NK-92 (cell line): ENCODE results near the gene SNRPA.
"Not testable (repeated sequence)": the region's sequence is repeated elsewhere in the genome, so short reads cannot be mapped to it uniquely, and the experiment has no call there.

ENCODE experiments used
- DNase-seq: peaks from one replicate; lab custom pipeline; 2025; ENCODE audit not compliant: unreplicated experiment; lab: John Stamatoyannopoulos, UW

Gene SNRPA

DNA sequence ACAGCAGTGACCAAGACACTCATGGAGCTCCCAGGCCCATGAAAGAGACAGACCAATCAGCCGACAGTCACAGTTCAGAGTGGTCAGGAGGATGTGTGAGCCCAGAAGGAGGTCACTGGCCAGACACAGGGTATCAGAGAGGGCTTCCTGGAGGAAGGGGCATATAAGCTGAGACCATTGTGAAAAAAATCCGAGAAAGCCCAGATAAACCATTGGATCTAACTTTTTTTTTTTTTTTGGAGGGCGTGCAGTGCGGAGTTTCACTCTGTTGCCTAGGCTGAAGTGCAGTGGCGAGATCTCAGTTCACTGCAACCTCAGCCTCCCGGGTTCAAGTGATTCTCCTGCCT, 29.9 kb upstream of the SNRPA start:
- no peak for DNase-seq

DNA sequence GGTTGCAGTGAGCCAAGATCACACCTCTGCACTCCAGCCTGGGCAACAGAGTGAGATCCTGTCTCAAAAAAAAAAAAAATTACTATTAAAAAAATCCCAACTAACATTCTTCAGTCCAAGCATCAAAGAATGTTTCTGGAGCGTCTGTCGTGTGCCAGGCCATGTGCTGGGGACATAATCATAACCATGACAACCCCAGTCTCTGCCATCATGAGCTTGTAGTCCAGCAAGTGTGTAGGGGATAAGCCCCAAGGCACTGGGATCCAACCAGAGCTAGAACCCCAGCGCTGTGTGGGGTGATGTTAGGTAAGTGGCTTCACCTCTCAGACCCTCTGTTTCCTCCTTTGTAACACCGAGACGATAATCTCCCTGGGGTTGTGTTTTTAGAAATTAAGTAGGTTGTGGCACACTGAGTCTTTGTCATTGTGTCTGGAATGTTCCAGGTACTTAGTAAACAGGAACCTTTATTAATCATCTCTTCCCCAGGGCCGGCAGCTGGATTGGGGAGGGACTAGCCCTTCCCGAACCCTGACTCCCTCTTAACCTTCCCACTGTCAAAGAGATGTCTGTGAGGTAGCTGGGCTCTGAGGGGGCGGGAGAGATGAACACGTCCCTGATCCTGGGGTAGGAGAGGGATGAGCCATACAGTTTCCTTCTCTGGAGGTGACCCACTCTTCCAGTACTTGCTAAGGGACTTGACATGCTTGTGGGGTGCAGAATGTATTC, 28.9 kb upstream of the SNRPA start:
- no peak for DNase-seq

DNA sequence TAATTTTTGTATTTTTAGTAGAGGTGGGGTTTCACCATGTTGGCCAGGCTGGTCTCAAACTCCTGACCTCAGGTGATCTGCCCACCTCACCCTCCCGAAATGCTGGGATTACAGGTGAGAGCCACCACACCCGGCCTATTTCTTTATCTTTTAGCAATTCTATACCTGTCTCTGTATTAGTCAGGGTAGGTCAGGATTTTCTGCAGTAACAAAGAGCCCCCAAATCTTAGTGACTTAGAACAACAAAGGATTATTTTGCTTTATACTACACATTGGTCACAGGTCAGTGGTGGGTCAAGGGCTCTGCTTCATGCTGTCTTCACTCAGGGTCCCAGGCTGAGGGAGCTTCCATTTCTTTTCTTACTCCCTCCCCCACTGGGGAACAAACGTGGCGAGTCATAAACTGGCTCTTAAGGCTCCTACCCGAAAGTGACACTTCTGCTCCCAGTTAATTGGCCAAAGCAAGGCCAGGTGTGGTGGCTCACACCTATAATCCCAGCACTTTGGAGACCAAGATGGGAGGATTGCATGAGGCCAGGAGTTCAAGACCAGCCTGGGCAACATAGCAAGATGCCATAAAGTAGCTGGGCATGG, 27.2 kb upstream of the SNRPA start:
- no peak for DNase-seq

DNA sequence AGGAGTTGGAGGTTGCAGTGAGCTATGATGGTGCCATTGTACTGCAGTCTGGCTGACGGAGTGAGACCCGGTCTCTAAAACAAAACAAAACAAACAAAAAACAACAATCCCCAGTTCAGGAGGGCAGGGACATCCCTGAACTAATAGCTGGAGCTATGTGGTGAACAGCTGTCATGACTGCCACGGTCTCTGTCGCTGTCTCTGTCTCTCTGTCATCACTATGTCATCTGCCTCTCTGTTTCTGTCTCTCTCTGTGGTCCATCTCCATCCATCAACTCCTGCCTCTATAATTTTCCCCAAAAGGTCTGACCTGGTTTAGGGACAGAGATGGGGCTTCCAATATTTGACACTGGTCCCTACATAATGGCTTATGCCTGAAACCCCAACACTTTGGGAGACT, 26.7 kb upstream of the SNRPA start:
- no peak for DNase-seq

DNA sequence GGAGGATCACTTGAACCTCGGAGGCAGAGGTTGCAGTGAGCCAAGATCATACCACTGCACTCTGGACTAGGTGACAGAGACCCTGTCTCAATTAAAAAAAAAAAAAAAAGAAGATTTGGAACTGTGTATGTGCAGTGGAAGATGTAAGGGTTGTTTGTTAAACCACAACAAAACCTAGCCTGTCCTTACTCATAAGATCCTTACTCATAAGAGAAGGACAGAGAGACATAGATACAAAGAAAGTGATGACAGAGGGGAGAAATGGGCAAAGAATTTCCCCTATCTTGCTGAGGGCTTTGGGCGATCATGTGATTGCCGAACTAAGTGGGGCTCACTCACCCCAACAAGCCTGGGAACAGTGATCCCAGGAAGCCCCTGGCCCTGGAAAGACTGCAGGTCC, 26.1 kb upstream of the SNRPA start:
- DNase-seq: no peak

DNA sequence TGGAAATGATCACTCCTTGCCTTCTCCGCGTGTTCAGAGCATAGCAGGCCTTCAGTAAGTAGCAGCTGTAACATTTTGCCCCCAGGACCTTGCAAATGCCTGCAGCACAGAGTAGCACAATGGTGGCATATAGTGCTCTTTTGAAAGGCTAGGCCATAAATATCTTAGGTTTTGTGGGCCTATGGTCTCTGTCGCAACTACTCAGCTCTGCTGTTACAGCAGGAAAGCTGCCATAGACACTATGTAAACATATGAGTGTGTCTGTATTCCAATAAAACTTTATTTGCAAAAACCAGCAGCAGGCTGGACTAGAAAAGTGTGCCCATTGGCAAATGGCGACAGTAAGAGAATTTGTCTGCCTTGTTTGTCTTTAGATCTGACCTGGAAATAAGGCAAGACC, 24.7 kb upstream of the SNRPA start:
- DNase-seq: no peak

DNA sequence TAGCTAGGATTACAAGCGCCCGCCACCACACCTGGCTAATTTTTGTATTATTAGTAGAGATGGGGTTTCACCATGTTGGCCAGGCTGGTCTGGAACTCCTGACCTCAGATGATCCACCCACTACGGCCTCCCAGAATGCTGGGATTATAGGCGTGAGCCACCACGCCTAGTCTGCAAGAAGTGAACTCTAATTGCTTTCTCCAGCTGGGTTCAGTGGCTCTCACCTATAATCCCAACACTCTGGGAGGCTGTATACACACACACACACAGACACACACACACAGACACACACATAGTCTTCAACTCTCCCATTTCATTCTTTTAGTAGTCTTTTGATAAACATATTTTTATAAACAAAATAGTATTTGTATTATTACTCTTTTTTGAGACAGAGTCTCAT, 20.9 kb upstream of the SNRPA start:
- DNase-seq: not testable (repeated sequence)

DNA sequence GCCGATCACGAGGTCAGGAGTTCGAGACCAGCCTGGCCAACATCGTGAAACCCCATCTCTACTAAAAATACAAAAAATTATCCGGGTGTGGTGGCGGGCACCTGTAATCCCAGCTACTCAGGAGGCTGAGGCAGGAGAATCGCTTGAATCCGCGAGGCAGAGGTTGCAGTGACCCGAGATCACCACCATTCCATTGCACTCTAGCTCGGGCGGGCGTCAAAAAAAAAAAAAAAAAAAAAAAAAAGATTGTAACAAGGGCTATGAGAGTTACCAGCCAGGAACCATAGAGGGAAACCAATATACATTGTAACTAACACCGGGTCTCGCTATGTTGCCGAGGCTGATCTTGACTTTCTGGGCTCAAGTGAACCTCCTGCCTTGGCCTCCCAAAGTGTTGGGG, 18.7 kb upstream of the SNRPA start:
- not testable (repeated sequence) for DNase-seq

DNA sequence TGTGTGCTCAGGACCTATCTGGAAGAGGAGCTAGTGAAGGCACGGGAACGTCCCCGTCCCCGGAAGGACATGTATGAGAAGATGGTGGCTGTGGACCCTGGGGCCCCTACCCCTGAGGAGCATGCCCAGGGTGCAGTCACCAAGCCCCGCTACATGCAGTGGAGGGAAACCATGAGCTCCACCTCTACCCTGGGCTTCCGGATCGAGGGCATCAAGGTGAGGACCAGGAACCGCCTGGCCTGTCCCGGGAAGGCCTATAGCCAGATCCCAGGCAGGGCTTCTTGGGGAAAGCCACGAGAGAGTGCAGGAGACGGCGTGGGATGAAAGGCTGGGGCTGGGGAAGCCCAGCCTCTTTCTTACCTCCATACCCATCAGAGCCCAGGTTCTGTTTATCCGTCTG, 17.9 kb upstream of the SNRPA start:
- DNase-seq: no peak

DNA sequence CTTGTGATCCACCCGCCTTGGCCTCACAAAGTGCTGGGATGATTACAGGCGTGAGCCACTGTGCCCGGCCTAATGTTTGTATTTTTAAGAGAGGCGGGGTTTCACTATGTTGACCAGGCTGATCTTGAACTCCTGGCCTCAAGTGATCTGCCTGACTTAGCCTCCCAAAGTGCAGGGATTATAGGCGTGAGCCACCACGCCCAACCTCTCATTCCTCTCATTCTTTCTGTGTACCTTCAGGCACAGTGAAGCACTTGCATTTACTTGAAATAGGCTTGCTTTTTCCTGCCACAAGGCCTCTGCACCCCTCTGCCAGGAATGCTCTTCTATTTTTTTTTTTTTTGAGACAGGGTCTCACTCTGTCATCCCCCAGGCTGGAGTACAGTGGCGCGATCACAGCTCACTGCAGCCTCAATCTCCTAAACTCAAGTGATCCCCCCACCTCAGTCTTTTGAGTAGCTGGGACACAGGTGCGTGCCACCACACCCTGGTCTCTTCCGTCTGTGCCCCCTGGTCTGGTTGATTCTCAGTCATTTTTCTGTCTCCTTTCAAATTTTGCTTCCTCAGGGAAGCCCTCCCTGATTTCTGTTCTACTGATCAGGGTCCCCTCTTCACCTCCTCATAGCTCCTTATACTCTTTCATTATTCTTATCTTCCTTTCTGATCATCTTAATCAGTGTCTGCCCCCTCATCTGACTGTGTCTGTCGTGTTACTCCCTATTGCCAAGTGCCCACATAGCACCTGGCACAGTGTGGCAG, 15.8 kb upstream of the SNRPA start:
- no peak for DNase-seq

DNA sequence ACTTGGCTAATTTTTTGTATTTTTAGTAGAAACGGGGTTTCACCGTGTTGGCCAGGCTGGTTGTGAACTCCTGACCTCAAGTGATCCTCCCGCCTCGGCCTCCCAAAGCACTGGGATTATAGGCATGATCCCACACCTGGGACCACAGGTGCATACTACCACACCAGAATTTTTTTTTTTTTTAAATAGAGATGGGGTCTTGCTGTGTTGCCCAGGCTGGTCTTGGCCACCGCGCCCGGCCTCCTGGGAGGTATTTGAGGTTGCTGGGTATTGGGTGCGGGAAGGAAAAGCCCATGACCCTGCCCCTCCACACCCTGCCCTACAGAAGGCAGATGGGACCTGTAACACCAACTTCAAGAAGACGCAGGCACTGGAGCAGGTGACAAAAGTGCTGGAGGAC, 14.3 kb upstream of the SNRPA start:
- DNase-seq: no peak

DNA sequence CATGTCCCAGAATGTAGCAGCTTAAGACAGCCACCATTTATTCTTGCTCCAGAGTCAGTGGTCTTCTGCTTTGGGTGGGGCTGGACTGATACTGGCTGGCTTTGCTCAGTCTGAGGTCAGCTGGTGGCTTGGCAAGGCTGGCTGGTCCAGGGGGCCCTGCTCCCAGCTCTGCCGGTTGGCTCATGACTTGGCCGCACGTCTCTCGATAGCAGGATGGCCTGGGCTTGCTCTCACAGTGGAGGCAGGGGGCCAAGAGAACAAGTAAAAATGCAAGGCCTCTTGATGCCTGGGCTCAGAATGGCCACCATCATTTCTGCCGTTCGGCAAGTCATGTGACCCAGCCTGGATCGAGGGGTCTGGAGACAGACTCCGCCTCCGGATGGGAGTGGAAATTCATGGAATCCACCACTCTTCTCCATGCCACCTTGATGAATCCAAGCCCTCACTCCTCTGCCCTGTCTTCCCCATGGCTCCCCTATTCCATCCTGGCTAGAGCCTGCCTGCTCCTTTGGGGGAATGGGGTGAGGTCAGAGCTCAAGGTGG, 13.8 kb upstream of the SNRPA start:
- no peak for DNase-seq

DNA sequence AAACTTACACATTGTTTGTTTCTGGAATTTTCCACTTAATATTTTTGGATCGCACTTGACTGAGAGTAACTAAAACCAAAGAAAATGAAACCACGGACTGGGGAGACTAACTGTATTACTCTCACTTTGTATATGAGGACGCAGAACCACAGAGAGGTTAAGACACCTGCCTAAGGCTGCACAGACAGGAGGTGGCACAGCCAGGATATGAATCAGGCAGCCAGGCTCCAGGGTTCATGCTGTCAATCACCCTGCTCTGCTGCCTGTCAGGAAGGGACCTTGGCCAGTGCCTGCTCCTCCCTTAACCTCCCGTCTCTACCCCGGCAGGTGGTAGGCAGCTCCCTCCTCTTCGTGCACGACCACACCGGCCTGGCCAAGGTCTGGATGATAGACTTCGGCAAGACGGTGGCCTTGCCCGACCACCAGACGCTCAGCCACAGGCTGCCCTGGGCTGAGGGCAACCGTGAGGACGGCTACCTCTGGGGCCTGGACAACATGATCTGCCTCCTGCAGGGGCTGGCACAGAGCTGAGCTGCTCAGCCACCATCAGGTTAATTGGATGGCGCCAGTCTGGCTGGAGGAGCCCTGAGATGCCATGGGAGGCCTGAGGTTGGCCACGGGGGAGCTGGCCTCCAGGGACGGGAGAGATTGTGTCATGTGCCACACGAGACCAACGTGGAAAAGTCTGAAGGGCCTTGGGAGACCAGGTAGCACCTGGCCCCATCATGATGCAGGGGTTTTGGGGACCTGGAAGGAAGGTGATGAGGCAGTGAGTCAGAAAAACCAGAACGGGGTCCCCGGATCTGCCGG, 11.8 kb upstream of the SNRPA start:
- DNase-seq: no peak

DNA sequence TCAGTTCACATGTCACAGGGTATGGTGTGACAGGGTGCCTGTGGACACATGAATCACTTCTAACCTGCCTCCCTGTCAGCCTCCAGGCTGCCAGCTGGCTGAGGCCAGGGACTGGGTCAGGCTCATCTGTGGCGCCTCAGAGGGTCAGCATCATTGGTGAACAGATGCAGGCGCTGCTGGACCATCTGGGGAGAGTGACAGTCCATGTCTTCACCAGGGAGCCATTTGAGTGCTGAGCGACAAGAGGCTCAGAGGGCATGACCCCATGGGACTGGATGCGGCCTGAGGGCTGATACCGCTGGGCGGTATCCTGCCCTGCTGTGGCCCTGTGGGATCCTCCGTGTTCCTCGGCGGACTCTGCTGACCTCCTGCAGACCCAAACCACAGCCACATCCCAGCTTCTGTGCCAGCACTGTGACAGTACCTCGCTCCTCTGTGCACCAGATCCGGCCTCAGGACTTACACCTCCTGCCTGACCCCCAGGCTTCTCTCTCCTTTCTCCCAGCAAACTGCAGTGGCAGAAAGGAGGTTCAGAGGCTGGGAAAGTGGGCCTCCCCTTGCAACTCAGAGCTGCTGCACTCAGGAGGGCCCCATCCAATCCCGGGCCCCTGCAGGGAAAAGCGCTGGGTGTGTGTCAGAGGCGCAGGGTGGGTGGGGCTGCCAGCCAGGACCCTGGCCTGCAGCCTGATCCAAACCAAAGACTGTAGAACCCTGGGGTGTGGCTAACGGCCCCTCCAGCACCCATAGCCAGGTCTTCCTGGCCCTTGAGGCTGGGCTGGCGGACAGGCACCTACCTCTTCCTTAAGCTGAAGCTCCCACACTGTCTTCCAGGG, 10.9 kb upstream of the SNRPA start:
- DNase-seq: no peak

DNA sequence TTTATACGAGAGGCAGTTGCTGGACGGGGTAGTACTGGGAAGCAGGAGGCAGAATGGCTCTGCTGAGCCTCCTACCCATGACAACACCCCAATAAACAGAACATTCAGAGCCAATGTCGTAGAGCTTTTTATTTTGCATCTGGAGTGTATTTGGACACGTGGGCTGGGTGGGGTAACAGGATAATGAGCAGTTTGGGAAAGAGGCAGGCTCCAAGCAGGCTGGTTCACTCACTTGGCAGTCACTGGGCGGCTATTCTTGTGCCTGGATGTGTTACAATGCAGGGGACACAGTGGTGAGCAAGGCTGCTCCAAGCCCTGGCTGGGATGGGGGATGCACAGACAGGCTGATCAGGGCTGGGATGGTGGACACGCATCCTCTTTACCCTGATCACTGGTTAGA, 10.3 kb upstream of the SNRPA start:
- no peak for DNase-seq

DNA sequence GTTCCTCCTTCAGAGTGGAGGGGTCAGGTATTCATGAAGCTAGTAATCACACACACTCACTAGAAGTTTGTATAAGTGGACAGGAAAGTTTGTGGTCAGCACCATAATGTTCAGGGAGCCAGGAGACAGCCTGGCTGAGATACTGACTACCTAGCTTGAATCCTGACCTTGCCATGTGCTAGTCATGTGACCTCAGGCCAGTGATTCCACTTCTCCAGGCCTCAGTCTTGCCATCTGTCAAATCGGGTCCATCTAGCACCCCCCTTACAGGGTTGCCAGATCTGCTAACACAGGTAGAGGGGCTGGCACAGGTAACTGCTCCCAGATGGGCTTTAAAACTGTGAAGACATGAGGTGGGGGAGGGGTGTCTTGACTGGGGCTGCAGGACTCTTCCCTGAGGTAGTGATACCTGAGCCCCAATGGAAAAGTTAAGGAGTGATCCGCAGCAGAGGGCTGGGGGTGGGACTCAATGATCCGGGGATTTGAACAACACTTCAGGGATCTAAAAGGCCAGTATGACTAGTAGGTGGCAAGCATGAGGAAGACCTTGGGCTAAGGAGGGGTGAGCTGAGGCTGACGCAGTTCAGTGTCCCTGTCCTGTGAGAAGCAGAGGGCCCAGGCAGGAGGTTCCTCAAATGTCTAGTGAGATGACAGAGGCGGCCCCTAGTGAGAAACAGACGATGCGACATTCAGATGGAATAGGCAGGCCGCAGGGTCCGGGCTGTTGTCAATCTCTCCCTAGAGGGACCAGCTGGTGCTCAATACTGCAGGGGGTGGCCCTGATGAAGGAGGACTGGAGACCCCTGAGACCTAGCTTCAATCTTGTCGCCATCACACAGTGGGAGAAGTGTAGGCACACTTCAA, 9.2 kb upstream of the SNRPA start:
- DNase-seq: no peak

DNA sequence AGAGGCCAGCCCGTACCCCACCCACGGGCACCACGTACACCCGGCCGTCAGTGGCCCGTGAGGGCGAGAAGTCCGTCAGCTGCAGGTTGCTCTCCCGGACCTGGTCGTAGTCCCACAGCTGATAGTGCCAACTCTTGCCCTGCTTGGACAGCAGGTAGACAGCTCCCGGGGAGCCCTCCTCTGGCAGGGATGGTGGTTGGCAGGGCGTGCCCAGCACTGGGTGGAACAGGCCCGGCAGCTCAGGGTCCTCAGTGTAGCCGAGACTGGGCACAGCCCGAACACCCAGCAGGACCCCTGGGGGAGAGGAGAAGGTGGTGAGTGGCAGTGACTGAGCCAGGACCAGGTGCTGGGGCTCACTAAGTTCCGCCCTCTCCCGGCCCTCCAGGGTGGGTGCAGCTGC, 8.5 kb upstream of the SNRPA start:
- no peak for DNase-seq

DNA sequence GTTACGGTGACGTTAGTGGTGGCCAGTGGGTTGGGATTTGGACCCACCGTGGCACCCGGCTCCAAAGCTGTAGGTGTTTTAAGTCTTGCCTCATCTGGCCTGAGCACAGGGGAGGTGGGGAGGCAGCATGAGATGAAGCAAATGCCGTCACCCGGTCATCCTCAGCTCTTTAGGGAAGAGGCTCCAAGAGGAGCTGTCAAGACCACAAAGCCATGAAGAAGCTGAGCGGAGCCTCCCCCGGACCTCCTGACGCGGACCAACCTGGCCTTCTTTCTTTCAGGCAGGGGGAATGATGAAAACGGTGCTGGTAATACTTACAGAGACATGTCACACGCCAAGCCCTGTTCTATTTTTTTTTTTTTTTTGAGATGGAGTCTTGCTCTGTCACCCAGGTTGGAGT, 8.1 kb upstream of the SNRPA start:
- DNase-seq: no peak

DNA sequence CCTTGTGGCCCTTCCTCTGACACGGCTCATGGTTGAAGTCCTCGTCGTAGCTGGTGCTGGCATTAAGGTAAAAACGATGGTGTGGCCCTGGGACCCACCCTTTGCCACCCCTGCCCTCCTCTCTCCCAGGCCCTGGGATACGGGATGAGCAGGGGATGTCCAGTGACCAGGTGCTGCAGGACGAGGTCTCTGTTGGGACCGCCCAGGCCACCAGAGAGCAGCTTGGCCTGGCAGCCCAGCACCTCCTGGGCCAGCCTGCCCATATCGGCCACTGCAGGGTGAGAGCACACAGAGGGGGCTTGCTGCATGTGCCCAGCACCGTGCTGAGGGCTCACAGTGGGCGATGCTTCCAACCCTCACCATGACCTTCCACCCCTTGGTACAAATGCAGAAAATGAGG, 7.1 kb upstream of the SNRPA start:
- no peak for DNase-seq
